ENCODE measurements around the gene ALAS1.

GRCh38 chr3:52256622-52257021, 58.7 kb downstream of the ALAS1 start:
- TF ChIP-seq POLR2AphosphoS5 (IDR thresholded peaks at IDR 0.05) (no peak), CTCF (IDR thresholded peaks at IDR 0.05) (no peak), POLR2A (IDR thresholded peaks at IDR 0.05) (no peak)
